ENCODE data around the gene CARMIL1.

Gene CARMIL1

DNA sequence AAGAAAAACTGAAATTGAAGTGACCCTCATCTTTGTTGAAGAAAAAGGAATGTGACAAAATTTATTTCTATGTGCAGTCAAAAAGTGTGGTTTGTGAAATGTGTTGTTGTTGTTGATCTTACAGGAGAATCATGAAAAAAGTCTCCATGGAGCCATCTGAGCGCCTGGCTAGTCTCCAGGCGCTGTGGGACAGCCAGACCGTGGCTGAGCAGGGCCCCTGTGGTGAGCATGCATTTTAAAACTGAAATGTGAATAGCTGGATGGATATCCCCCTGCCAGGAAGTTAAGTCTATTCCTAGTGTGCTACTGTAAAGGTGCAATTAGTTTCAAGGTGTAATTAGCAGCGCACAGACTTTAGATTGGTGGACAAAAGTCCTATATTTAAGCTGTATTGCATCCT, 170.6 kb downstream of the CARMIL1 start:
- H3K9ac ChIP-seq (ENCODE audit: low read depth, low read length, poor library complexity, severe bottlenecking): peak overlapping the region; percentile 20
- no peaks in the 10 kb centered on the region for H3K9me2 ChIP-seq (replicated peaks; ENCODE audit: low read depth, low read length)
- no peaks in the 10 kb centered on the region for H3K36me3 ChIP-seq (ENCODE audit: insufficient read depth, low read length)
- H3K9me3 ChIP-seq (ENCODE audit: insufficient read depth, low read depth, low read length): peaks cover 12% of the 10 kb centered on the region; the same call in 1 of the 2 replicates
- H2AFZ ChIP-seq (ENCODE audit: low read length): no peak overlapping the region
- H4K20me1 ChIP-seq (ENCODE audit: insufficient read depth, low read length, poor library complexity, severe bottlenecking): no peaks in the 10 kb centered on the region
- 0 out of 2 replicates have a peak, but pooled peaks cover 5% of the 10 kb centered on the region for H3F3A ChIP-seq (ENCODE audit: low read depth)
- TF ChIP-seq, protein P1, sequence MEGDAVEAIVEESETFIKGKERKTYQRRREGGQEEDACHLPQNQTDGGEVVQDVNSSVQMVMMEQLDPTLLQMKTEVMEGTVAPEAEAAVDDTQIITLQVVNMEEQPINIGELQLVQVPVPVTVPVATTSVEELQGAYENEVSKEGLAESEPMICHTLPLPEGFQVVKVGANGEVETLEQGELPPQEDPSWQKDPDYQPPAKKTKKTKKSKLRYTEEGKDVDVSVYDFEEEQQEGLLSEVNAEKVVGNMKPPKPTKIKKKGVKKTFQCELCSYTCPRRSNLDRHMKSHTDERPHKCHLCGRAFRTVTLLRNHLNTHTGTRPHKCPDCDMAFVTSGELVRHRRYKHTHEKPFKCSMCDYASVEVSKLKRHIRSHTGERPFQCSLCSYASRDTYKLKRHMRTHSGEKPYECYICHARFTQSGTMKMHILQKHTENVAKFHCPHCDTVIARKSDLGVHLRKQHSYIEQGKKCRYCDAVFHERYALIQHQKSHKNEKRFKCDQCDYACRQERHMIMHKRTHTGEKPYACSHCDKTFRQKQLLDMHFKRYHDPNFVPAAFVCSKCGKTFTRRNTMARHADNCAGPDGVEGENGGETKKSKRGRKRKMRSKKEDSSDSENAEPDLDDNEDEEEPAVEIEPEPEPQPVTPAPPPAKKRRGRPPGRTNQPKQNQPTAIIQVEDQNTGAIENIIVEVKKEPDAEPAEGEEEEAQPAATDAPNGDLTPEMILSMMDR (conservative IDR thresholded peaks at IDR 0.05; ENCODE audit: low read length): no peak
- TF ChIP-seq EZH2phosphoT487 (IDR thresholded peaks at IDR 0.05; ENCODE audit: borderline replicate concordance): no peak
- no peaks in the 10 kb centered on the region for H3K79me2 ChIP-seq (ENCODE audit: insufficient read depth, low read length)
- no peaks in the 10 kb centered on the region for H3K27me3 ChIP-seq (ENCODE audit: insufficient read depth, low read length, poor library complexity, severe bottlenecking)
- H3K4me3 ChIP-seq (ENCODE audit: low read length, poor library complexity, severe bottlenecking): no peak overlapping the region
- peaks cover 50% of the 10 kb centered on the region for H3K4me1 ChIP-seq (ENCODE audit: insufficient read depth, low read length, poor library complexity, severe bottlenecking)
- peak overlapping the region; percentile 29 for H3K4me2 ChIP-seq (ENCODE audit: low read depth, low read length, poor library complexity, severe bottlenecking)

DNA sequence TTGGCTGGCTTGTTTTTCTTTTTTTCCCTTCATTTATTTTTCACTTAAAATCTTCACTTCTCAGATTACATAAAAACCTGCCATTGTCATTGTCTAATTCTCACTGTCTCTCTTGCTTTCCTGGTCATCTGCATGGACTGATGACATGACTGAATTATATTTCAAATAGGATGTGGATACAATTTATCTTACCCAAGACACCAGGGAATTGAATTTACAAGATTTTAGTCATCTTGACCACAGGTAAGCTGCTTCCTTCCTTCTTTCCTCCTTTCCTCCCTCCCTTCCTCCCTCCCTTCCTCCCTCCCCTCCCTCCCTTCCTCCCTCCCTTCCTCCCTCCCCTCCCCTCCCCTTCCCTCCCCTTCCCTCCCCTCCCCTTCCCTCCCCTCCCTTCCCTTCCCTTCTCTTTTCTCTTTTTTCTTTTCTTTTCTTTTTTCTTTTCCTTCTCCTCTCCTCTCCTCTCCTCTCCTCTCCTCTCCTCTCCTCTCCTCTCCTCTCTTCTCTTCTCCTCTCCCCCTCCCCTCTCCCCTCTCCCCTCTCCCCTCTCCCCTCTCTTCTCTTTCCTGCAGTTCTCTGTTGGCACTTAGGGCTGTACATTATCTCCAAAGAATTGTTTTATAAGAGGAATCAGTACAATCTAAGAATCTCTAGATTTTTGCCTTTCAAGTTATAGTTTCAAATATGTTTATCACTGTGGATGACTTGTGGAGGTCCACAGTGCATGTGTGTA, 171.5 kb downstream of the CARMIL1 start:
- peaks cover 8% of the 10 kb centered on the region; the same call in 1 of the 2 replicates for H3K9me3 ChIP-seq (ENCODE audit: insufficient read depth, low read depth, low read length)
- H3K4me3 ChIP-seq (ENCODE audit: low read length, poor library complexity, severe bottlenecking): no peak overlapping the region
- no peaks in the 10 kb centered on the region for H3K79me2 ChIP-seq (ENCODE audit: insufficient read depth, low read length)
- H3F3A ChIP-seq (ENCODE audit: low read depth): 0 out of 2 replicates have a peak, but pooled peaks cover 5% of the 10 kb centered on the region
- H2AFZ ChIP-seq (ENCODE audit: low read length): no peak overlapping the region
- H3K9me2 ChIP-seq (replicated peaks; ENCODE audit: low read depth, low read length): no peaks in the 10 kb centered on the region
- H3K27me3 ChIP-seq (ENCODE audit: insufficient read depth, low read length, poor library complexity, severe bottlenecking): no peaks in the 10 kb centered on the region
- no peak overlapping the region for H3K9ac ChIP-seq (ENCODE audit: low read depth, low read length, poor library complexity, severe bottlenecking)
- H4K20me1 ChIP-seq (ENCODE audit: insufficient read depth, low read length, poor library complexity, severe bottlenecking): no peaks in the 10 kb centered on the region
- peaks cover 50% of the 10 kb centered on the region for H3K4me1 ChIP-seq (ENCODE audit: insufficient read depth, low read length, poor library complexity, severe bottlenecking)
- TF ChIP-seq EZH2phosphoT487 (IDR thresholded peaks at IDR 0.05; ENCODE audit: borderline replicate concordance): no peak
- TF ChIP-seq, protein P1 (conservative IDR thresholded peaks at IDR 0.05; ENCODE audit: low read length): no peak
- H3K36me3 ChIP-seq (ENCODE audit: insufficient read depth, low read length): no peaks in the 10 kb centered on the region
- peak overlapping the region; percentile 29 for H3K4me2 ChIP-seq (ENCODE audit: low read depth, low read length, poor library complexity, severe bottlenecking)

DNA sequence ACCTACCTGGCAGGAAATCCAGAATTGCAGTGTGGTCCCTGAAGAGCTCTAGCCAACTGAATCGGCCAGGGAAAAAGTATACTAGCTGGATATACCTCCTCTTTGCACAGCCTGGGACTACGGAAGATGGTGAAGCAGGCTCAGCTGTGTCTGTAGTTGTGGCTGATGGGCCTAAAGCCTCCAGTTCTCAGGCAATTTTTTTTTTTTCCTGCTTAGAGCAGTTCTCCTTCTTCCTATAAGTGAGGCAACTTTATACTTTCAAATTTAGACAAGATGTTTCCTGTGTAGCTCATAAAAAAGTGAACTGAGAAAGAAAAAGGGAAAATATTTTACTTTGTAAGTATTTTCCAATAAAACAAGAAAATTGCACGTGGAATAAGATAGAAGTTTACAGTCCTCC, 172.9 kb downstream of the CARMIL1 start:
- TF ChIP-seq EZH2phosphoT487 (IDR thresholded peaks at IDR 0.05; ENCODE audit: borderline replicate concordance): no peak
- TF ChIP-seq, protein P1 (conservative IDR thresholded peaks at IDR 0.05; ENCODE audit: low read length): no peak
- Histone ChIP-seq H3K4me3 (ENCODE audit: low read length, poor library complexity, severe bottlenecking) (no peak overlapping the region), H3K27me3 (ENCODE audit: insufficient read depth, low read length, poor library complexity, severe bottlenecking) (no peaks in the 10 kb centered on the region), H3K36me3 (ENCODE audit: insufficient read depth, low read length) (no peaks in the 10 kb centered on the region), H3K4me2 (ENCODE audit: low read depth, low read length, poor library complexity, severe bottlenecking) (peak overlapping the region; percentile 9), H3K9me3 (ENCODE audit: insufficient read depth, low read depth, low read length) (no peaks in the 10 kb centered on the region), H3K79me2 (ENCODE audit: insufficient read depth, low read length) (no peaks in the 10 kb centered on the region), H3K4me1 (ENCODE audit: insufficient read depth, low read length, poor library complexity, severe bottlenecking) (peaks cover 48% of the 10 kb centered on the region), H3K9me2 (replicated peaks; ENCODE audit: low read depth, low read length) (no peaks in the 10 kb centered on the region), H2AFZ (ENCODE audit: low read length) (no peak overlapping the region), H3F3A (ENCODE audit: low read depth) (0 out of 2 replicates have a peak, but pooled peaks cover 5% of the 10 kb centered on the region), H3K9ac (ENCODE audit: low read depth, low read length, poor library complexity, severe bottlenecking) (no peak overlapping the region), H4K20me1 (ENCODE audit: insufficient read depth, low read length, poor library complexity, severe bottlenecking) (no peaks in the 10 kb centered on the region)
